ENCODE measurements around the gene RAB30.

- TF ChIP-seq CTCF (IDR thresholded peaks at IDR 0.05; ENCODE audit: low read depth, low read length) (no peak), EZH2phosphoT487 (IDR thresholded peaks at IDR 0.05; ENCODE audit: low read depth) (no peak)
These were observed 6.6 kb upstream of the RAB30 start for GRCh38 chr11:83078269-83078668.
